ENCODE data around the gene KDELR3.

DNA sequence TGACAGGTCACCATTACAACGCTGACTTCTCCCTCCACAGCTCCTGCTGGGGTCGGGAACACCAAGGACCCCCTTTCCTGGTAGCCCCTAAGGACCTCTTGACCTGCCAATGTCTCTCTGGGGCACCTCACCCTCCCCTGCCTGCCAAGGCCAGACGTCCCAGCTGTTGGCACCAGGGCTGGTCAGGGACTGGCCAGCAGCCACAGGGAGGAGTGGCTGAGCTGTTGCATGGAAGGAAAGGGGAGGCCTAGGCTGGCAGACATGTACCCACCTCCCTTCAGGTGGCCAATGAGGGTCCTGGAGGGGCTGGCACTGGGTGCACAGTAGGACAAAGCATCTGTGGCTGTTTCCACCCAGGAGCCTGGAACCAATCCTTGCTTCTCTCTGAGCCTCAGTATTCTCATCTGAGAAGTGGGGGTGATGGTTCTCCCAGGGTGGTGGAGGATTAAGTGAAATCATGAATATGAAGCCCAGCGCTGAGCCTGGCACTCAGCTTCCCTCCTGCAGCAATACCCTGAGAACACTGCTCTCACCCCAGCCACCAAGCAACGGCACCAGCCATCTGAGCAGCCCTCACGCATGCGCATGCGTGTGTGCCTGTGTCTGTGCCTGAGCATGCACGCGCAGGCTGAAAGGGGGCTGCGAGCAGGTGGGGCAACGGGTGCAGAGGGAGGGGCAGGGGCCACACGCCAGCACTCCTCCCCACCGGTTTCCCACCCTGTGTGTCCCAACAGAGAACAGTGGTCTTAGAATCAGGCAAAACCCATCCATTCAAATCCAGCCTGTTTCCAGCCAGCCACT is 18.8 kb upstream of the KDELR3 start:
- TF ChIP-seq POLR2AphosphoS5 (IDR thresholded peaks at IDR 0.05; ENCODE audit: low read depth, low read length): no peak
- no peak for TF ChIP-seq POLR2A (IDR thresholded peaks at IDR 0.05; ENCODE audit: low read depth, low read length)
- TF ChIP-seq SPI1 (IDR thresholded peaks at IDR 0.05; ENCODE audit: low read depth, low read length): no peak
- no peak for TF ChIP-seq PAX5 (IDR thresholded peaks at IDR 0.05; ENCODE audit: insufficient read depth, low read length, severe bottlenecking)
- TF ChIP-seq TAF1 (IDR thresholded peaks at IDR 0.05; ENCODE audit: low read depth, low read length): no peak
- no peak for TF ChIP-seq POU2F2 (IDR thresholded peaks at IDR 0.05; ENCODE audit: low read depth, low read length)
